Smooth muscle cell (in vitro differentiated cells): ENCODE measurements around the gene KRTAP22-1. TPM values are rescaled to one million over a fixed set of nuclear protein-coding genes. Genes with fewer than 3 reads are reported as not detected.

Experiments
- DNase-seq: peaks from one replicate; lab custom pipeline; 2025; ENCODE audit not compliant: unreplicated experiment; lab: John Stamatoyannopoulos, UW
- H2AFZ ChIP-seq: fragments of 200-600 bp; sonication (generic); 2 replicates; pipeline ENCODE4 v1.6.0; 2016; ENCODE audit warnings: antibody characterized with exemption, low read depth, mild to moderate bottlenecking
- H3F3A ChIP-seq: fragments of 200-600 bp; sonication (generic); 2 replicates; pipeline ENCODE4 v1.6.0; 2017; ENCODE audit warnings: antibody characterized with exemption, low read depth
- H3K27ac ChIP-seq: fragments of 200-600 bp; sonication (generic); 2 replicates; pipeline ENCODE4 v1.5.1; 2016; ENCODE audit warnings: low read depth, mild to moderate bottlenecking
- H3K27me3 ChIP-seq: fragments of 200-600 bp; sonication (generic); 2 replicates; pipeline ENCODE4 v1.6.1; 2016; ENCODE audit warnings: low read depth, mild to moderate bottlenecking
- H3K36me3 ChIP-seq: fragments of 200-600 bp; sonication (generic); 2 replicates; pipeline ENCODE4 v1.5.1; 2016; ENCODE audit warnings: low read depth
- H3K4me1 ChIP-seq: fragments of 200-600 bp; sonication (generic); 2 replicates; pipeline ENCODE4 v1.5.1; 2016; ENCODE audit warnings: low read depth
- H3K4me2 ChIP-seq: fragments of 200-600 bp; sonication (generic); 2 replicates; pipeline ENCODE4 v1.6.0; 2016; ENCODE audit warnings: mild to moderate bottlenecking
- H3K4me3 ChIP-seq: fragments of 200-600 bp; sonication (generic); 2 replicates; pipeline ENCODE4 v1.5.1; 2016; ENCODE audit warnings: mild to moderate bottlenecking
- H3K79me2 ChIP-seq: fragments of 200-600 bp; sonication (generic); 2 replicates; pipeline ENCODE4 v1.6.0; 2016; ENCODE audit warnings: low read depth, mild to moderate bottlenecking
- H3K9ac ChIP-seq: fragments of 200-600 bp; sonication (generic); 2 replicates; pipeline ENCODE4 v1.6.0; 2016; ENCODE audit warnings: low read depth
- H3K9me3 ChIP-seq: fragments of 200-600 bp; sonication (generic); replicated peaks from 2 replicates; pipeline ENCODE4 v1.5.1; 2016; ENCODE audit warnings: low read depth
- H4K20me1 ChIP-seq: fragments of 200-600 bp; sonication (generic); 2 replicates; pipeline ENCODE4 v1.6.0; 2016; ENCODE audit warnings: low read depth
- CTCF ChIP-seq: fragments of 200-600 bp; sonication (generic); IDR thresholded peaks from 2 replicates; pipeline ENCODE4 v1.5.1; 2017; ENCODE audit warnings: borderline replicate concordance, mild to moderate bottlenecking, antibody characterized with exemption; ENCODE audit not compliant: insufficient read depth, poor library complexity, severe bottlenecking
- WGBS: methylation state at CpG from one replicate; pipeline ENCODE4 v1.1.7; 2016; ENCODE audit warnings: low lambda C conversion rate; 5-methylcytosine and 5-hydroxymethylcytosine counted together
- polyA plus RNA-seq: library from polyadenylated mRNA; unstranded; fragments of >200 nt; fragmentation: Nextera tagmentation; extraction: Ambion mirVana; gene quantifications from 2 replicates; pipeline ENCODE4 v1.2.1, GENCODE V29; 2016
- total RNA-seq: library from RNA; depleted of rRNA; stranded (reverse); fragments of >200 nt; gene quantifications from 2 replicates; pipeline ENCODE4 v1.2.3, GENCODE V29; 2014

Gene KRTAP22-1
- total and polyA plus RNA-seq, 2 experiments from 2014 or later = not detected

GRCh38 chr21:30567617-30568016 lies 33.3 kb upstream of the KRTAP22-1 start:
- Histone ChIP-seq H3K4me1 (no peaks in the 10 kb centered on the region), H3K9me3 (no peaks in the 10 kb centered on the region), H4K20me1 (no peaks in the 10 kb centered on the region), H3K9ac (no peak overlapping the region), H2AFZ (no peak overlapping the region), H3K36me3 (no peaks in the 10 kb centered on the region), H3K79me2 (no peaks in the 10 kb centered on the region), H3F3A (no peaks in the 10 kb centered on the region), H3K27me3 (no peaks in the 10 kb centered on the region), H3K4me2 (no peak overlapping the region), H3K27ac (no peak overlapping the region), H3K4me3 (no peak overlapping the region)
- TF ChIP-seq CTCF = no peak
- no peak for DNase-seq

GRCh38 chr21:30577766-30578165 lies 23.1 kb upstream of the KRTAP22-1 start:
- H3F3A ChIP-seq = no peaks in the 10 kb centered on the region
- H4K20me1 ChIP-seq = no peaks in the 10 kb centered on the region
- H3K9ac ChIP-seq = no peak overlapping the region
- H3K27ac ChIP-seq = no peak overlapping the region
- TF ChIP-seq CTCF = no peak
- no peaks in the 10 kb centered on the region for H3K4me1 ChIP-seq
- no peak overlapping the region for H3K4me2 ChIP-seq
- no peaks in the 10 kb centered on the region for H3K36me3 ChIP-seq
- no peak overlapping the region for H3K4me3 ChIP-seq
- no peaks in the 10 kb centered on the region for H3K9me3 ChIP-seq
- DNase-seq = no peak
- no peak overlapping the region for H2AFZ ChIP-seq
- no peaks in the 10 kb centered on the region for H3K27me3 ChIP-seq
- no peaks in the 10 kb centered on the region for H3K79me2 ChIP-seq

GRCh38 chr21:30579346-30579745 lies 21.5 kb upstream of the KRTAP22-1 start:
- no peak for TF ChIP-seq CTCF
- Histone ChIP-seq H3K79me2 (no peaks in the 10 kb centered on the region), H3K4me3 (no peak overlapping the region), H3K9ac (no peak overlapping the region), H3K27me3 (no peaks in the 10 kb centered on the region), H3K4me1 (no peaks in the 10 kb centered on the region), H3K9me3 (no peaks in the 10 kb centered on the region), H3K36me3 (no peaks in the 10 kb centered on the region), H2AFZ (no peak overlapping the region), H3F3A (no peaks in the 10 kb centered on the region), H3K4me2 (no peak overlapping the region), H3K27ac (no peak overlapping the region), H4K20me1 (no peaks in the 10 kb centered on the region)
- WGBS = 60% methylated on average over 1 of the region's 1 CpG
- DNase-seq = no peak

- no peak overlapping the region for H3K4me2 ChIP-seq
- DNase-seq = no peak
- H3K4me1 ChIP-seq = no peaks in the 10 kb centered on the region
- no peaks in the 10 kb centered on the region for H3F3A ChIP-seq
- no peak overlapping the region for H3K9ac ChIP-seq
- no peak overlapping the region for H3K27ac ChIP-seq
- 75% methylated on average over 3 of the region's 3 CpGs for WGBS
- no peaks in the 10 kb centered on the region for H3K9me3 ChIP-seq
- no peaks in the 10 kb centered on the region for H3K27me3 ChIP-seq
- no peak overlapping the region for H2AFZ ChIP-seq
- H4K20me1 ChIP-seq = no peaks in the 10 kb centered on the region
- no peak overlapping the region for H3K4me3 ChIP-seq
- H3K36me3 ChIP-seq = no peaks in the 10 kb centered on the region
- no peaks in the 10 kb centered on the region for H3K79me2 ChIP-seq
- TF ChIP-seq CTCF = no peak
These were observed 20.8 kb upstream of the KRTAP22-1 start for GRCh38 chr21:30580132-30580531.
